ENCODE measurements around the gene CCDC112. TPM values are rescaled to one million over a fixed set of nuclear protein-coding genes. Genes with fewer than 3 reads are reported as not detected.

CCDC112 gene
- total and polyA plus RNA-seq, 2 of the 13 experiments (the other 11 are each of a cell fraction or from before 2014, with no cell fraction given): 1.1 to 2.8 TPM

GRCh38 chr5:115229606-115230005 is 66.8 kb downstream of the CCDC112 start:
- Histone ChIP-seq H3K27me3 (ENCODE audit: control insufficient read depth in 1 of 2, insufficient read depth in 2 of 2, low read length in 2 of 2) (no peaks in the 10 kb centered on the region), H3K27ac (ENCODE audit: extremely low read length, insufficient read depth, low read length) (no peak overlapping the region), H2AFZ (ENCODE audit: low read length) (no peak overlapping the region), H3K4me1 (ENCODE audit: insufficient read depth, low read length) (no peaks in the 10 kb centered on the region), H4K20me1 (ENCODE audit: insufficient read depth, low read length) (no peaks in the 10 kb centered on the region; the same call in 1 of the 2 replicates), H3K9ac (ENCODE audit: insufficient read depth, low read depth, low read length) (no peak overlapping the region), H3K4me2 (ENCODE audit: low read depth, low read length) (no peak overlapping the region), H3K4me3 (replicated peaks in 1 of 3; ENCODE audit: insufficient read depth in 1 of 3, low read depth in 2 of 3, low read length in 3 of 3) (no peak overlapping the region), H3K36me3 (replicated peaks in 1 of 2; ENCODE audit: control insufficient read depth in 1 of 2, insufficient read depth in 2 of 2, low read length in 2 of 2) (peaks cover 7 to 53% of the 10 kb centered on the region in 2 experiments), H3K79me2 (ENCODE audit: insufficient read depth, low read length) (no peaks in the 10 kb centered on the region), H3K9me3 (ENCODE audit: low read length) (no peaks in the 10 kb centered on the region)
- intact Hi-C loops (cut with micrococcal nuclease; ENCODE audit: unreplicated experiment) (no loop called here), in situ Hi-C loops (cut with HindIII; ENCODE audit: extremely low pct_ligation_motif_present, low pct_unique_long_range_greater_than_20kb) (no loop called here)
- TF ChIP-seq ZSCAN29 (CRISPR knock-in tag; conservative IDR thresholded peaks at IDR 0.05) (no peak), CBX5 (CRISPR knock-in tag; IDR thresholded peaks at IDR 0.05; ENCODE audit: borderline replicate concordance) (no peak), PHF5A (CRISPR knock-in tag; IDR thresholded peaks at IDR 0.05; ENCODE audit: low read depth, unreplicated experiment) (no peak), SP140L (CRISPR knock-in tag; IDR thresholded peaks at IDR 0.05; ENCODE audit: borderline replicate concordance) (no peak), PCBP1 (IDR thresholded peaks at IDR 0.05; ENCODE audit: borderline replicate concordance, low read depth, low read length) (no peak), ZNF414 (CRISPR knock-in tag; IDR thresholded peaks at IDR 0.05) (no peak), TSC22D2 (CRISPR knock-in tag; IDR thresholded peaks at IDR 0.05; ENCODE audit: borderline replicate concordance) (no peak), GATAD2A (CRISPR knock-in tag; IDR thresholded peaks at IDR 0.05) (no peak), SCMH1 (CRISPR knock-in tag; IDR thresholded peaks at IDR 0.05; ENCODE audit: borderline replicate concordance) (no peak), BCL6 (CRISPR knock-in tag; IDR thresholded peaks at IDR 0.05) (no peak), ZNF451 (CRISPR knock-in tag; IDR thresholded peaks at IDR 0.05) (no peak), KLF16 (CRISPR knock-in tag; IDR thresholded peaks at IDR 0.05) (no peak), SIX1 (CRISPR knock-in tag; IDR thresholded peaks at IDR 0.05; ENCODE audit: borderline replicate concordance) (no peak), TARDBP (CRISPR knock-in tag; IDR thresholded peaks at IDR 0.05) (no peak), FOXO4 (CRISPR knock-in tag; conservative IDR thresholded peaks at IDR 0.05) (no peak)
- BruUV-seq (replicated peaks): no TSS peak
- FAIRE-seq (no peak), ATAC-seq (no peak), DNase-seq (ENCODE audit: low spot score) (no peak)
- WGBS (ENCODE audit: low lambda C conversion rate): 95% methylated on average over 1 of the region's 1 CpG
- CTCF ChIA-PET (ENCODE audit: low intra/inter-chr PET ratio, low total read pairs): no interaction called here
- POLR2A ChIA-PET: no interaction called here
